Germinal center (tissue), 1 donor: ENCODE results near the gene TOR1AIP1.
"Not testable (repeated sequence)": the region's sequence is repeated elsewhere in the genome, so short reads cannot be mapped to it uniquely, and the experiment has no call there.

ENCODE experiments used
- DNase-seq: peaks from one replicate; pipeline ENCODE4 v3.0.0; 2012; ENCODE audit warnings: mixed read lengths, low spot score

TOR1AIP1 gene

DNA sequence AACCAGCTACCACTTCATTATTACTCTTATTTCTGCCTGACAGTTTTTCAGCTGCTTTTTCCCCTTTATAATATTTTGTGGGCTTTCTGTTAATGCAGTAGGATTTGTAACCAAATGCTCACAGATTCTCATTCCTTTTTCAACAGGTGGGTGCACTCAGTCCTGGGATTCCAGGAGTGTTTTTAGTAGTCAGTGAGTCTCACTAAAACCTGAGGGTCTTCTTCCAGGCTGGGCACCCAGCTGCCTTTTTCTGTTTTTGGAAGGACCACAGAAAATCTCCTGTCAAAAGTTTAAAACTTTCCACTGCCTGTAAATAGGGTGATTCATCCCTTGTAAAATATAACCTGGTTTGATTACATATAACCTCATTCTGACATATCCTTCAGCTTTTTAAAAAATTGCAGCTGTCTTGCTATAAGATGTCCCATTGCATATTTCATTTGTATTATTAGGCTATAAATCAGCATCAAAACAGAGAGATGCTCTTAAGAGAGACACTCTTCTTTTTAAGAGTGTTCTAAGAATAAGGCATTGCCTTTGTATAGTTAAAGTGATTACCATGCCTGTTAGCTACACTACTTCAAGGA lies 55.7 kb downstream of the TOR1AIP1 start:
- no peak for DNase-seq

DNA sequence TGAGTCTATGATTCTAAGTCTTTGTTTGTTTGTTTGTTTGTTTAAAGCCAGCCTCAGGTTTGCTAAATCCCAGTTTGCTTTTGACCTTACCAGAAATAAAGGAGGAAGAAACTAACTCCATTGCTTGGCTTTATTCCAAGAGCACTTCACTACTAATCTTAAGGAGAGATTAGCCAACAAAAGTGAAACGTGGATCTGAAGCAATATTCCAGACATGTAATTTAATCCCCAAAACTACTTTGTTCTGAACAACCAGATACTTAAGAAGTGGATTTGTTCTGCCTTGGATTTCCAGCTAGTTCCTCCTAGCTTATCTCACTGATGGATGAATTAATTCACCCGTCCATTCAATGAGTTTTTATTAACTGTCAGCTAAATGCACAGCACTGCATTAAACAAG lies 56.7 kb downstream of the TOR1AIP1 start:
- no peak for DNase-seq

DNA sequence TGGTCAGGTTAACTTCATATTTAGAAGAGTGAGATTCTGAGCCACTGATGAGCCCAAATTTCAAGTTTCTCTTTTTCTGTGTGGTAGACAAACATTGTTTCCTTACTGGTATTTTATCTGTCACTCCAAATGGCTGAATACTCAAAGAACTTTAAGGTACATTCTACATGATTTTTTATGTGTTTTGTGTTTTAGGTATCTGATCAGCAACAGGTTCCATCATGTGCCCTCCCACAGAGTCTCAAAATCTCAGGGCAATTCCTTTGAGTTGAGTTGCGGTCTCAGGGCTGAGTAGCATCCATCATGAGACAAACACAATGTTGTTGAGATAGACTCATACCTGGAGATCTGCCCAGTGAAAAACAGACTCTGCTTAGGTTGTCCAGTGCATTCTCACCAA lies 57.9 kb downstream of the TOR1AIP1 start:
- no peak for DNase-seq

DNA sequence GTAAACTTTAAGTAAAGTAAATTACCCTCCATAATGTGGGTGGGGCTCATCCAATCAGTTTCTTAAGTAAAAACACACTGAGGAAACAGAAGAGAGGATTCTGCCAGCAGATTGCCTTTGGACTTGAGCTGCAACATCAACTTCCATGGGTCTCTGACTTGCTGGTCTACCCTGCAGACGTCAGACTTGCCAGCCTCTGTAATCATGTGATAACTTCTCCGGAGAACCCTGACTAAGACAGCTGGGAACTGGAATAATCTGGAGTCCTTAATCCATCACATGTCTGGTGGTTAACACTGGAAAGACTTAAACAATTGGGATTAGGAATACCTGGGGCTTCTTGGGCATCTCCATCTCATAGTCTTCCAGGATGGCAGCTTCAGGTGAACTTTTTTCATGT lies 59.4 kb downstream of the TOR1AIP1 start:
- no peak for DNase-seq

DNA sequence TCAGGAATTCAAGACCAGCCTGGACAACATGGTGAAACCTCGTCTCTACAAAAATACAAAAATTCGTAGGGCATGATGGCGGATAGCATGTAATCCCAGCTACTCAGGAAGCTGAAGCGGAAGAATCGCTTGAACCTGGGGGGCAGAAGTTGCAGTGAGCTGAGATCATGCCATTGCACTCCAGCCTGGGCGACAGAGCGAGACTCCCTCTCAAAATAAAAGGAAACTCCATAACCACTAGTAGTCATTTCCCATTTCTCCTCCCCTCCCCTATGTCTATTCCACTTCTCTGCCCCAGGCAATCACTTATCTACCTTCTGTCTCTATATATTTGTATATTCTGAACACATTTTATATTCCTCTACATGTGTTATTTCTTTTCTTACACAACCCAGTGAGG lies 68.6 kb downstream of the TOR1AIP1 start:
- DNase-seq: no peak

DNA sequence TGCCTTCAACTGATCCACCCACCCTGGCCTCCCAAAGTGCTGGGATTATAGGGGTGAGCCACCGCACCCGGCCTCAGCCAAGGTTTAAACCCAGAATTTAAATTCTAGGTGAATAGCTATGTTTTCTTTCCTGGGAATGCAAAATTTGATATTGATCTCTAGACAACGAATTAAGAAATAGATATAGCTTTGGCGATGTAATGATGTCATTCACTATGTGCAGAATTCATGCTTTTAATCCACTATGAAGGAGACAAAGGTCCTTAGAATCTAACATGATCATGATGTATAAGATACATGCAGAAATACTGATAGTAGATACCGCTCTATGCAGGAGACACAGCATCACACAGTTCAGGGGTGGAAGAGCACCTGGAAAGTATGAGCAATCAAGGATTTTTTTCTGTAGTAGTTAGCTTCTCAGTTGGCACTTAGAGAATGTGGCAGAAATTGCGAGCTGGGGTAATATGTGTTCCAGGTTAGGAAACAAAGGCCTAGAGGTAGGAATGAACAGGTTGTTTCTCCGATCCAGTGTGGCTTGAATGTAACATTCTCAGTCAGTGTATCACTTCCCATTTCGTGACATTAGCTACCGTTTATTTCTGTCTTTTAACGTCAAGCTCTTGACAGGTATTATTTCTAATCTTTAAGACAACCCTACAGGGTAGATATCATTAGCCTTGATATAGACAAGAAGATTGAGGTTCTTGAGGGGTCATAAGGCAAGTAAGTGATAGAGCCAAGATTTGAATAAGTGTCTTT lies 69.5 kb downstream of the TOR1AIP1 start:
- DNase-seq: no peak

DNA sequence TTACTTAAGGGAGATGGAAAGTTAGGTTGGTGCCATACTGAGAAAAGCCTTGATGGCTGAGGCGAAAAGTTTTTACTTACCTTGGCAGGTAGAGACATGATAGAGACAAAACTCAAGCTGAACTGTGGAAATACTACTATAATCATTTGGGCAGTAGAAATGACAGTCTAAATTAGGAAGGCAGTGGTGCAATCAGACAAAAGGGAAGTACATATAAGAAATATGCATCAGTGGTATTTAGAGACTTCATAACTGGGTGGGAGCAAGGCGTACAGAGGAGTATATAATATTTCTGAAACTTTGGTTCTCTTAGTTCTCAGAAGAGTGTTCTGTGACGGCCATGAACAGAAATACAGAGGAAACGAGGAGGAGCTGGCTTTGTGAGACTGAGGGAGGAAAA lies 70.1 kb downstream of the TOR1AIP1 start:
- DNase-seq: no peak

DNA sequence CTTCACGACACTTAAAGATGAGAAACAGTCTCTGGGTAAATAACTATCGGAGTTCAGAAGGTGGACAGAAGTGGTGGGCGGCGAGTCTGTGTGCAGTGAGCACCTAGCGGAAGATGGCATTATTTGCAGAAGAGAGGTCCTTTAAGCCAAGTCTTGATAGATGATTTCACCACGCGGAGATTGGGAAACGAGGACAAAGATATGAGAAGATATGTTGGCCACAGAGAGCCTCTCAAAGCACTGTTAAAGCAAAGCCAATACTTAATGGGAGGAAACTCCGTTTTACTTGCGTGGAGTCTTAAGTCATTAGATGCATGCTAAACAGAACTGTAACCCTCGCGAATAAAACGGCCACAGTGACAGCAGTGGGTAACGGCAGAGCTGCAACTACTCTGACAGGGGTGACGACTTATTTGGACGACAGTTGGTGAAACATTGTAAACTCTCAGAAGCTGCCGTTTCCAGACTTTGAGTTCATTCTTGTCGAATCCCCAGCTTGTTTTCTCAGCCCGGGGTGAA lies 71.9 kb downstream of the TOR1AIP1 start:
- no peak for DNase-seq

DNA sequence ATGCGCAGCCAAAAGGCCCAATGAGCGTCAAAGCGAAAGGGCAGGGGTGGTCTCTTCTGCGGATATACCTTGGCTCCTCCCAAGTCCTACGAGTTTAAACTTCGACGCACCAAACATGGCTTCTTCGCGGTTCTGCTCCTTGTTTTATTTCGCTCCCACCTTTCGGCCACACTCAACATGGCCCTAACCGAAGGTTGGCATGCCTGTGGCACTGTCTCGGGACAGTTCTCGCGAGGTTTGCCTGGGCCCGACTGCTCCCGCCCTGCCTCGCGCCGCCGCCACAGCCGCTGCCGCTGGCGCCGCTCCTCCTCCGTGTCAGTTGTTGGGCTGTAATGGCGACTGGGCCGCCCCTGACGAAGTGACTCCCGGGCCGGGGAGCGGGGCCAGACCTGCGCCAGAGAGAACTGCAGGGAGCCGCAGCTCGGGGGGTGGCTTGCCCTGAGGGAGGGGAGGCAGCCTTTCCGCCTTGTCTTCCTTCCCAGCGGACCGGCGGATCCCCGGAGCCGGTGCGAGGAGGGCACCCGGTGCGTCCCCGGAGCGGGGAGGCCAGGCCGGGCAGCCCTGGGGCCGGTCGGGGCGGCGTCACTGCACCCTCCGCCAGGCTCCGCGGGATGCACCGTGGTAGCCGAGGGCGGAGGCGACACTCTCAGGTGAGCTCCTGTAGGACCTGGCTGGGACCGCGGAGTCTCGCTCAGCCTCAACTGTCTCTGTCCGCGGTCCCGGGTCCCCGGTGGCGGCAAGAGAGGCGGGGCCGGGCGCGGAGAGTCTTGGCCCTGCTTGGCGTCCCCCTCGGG lies 72.6 kb downstream of the TOR1AIP1 start, which contains the start of gene CEP350:
TSS of gene CEP350 (plus strand) at position 318 of the 794 bp plus-strand sequence. CDS start 31,372 bp downstream, outside the sequence.
- peak; percentile 80 for DNase-seq

DNA sequence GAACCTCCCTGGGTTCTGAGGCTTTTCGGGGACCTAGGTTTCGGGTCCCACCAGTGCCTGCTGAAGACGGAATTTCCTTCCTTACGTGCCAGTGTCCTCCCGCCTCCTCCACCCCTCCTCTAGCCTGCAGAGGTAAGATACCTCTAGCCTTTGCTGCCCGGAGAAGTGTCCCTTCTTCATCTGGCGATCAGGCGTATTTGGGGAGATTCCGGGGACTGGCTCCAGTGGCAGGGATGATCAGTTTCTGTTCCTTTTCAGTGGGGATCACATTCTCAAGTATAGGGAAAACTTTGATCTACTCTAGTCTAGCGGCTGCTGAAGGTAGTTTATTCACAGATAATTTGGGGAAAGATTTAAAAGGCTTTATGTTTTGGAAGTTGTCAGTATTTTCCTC lies 73.2 kb downstream of the TOR1AIP1 start:
- no peak for DNase-seq

DNA sequence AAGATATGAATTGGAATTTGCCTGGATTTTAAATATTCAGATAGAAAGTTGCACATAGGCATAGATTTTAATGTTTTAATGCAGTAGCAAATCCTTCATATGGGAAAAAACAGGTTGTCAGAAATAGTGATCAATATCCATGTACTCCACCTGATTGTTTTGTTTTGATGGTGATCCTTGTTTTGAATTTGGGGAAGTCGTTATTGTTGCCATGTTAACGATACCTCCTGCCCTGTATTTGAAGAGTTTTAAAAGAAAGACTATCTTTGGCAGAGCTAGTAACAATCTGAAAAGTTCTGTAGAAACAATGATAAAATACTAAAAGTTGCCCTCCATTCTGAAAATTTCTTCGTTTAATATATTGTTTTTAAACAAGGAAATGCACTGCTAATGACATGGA lies 73.6 kb downstream of the TOR1AIP1 start:
- no peak for DNase-seq

DNA sequence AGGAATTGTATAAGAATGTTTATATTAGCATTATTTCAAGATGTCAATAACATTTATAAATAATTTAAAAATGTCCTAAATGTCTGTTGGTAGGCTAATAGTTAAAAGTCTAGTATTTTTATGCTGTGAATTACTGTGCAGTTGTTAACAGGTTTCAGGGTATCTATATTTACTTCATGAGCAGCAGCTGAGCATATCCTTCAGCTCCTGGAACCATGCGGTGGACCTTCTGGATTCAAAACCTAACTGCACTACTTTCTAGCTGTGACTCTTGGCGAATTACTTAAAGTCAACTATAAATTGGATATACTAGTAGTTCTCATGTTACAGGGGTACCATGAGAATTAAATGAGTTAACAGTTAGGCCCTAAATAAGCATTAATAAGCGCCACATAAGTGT lies 76.3 kb downstream of the TOR1AIP1 start:
- DNase-seq: no peak

DNA sequence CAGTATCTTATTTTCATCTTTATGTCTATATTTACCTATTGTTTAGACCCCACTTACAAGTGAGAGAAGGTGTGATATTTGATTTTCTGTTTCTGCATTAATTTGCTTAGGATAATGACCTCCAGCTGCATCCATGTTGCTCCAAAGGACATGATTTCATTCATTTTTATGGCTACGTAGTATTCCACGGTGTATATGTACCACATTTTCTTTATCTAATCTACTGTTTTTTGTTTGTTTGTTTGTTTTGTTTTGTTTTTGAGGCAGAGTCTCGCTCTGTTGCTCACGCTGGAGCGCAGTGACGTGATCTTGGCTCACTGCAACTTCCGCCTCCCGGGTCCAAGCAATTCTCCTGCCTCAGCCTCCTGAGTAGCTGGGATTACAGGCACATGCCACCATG lies 80.1 kb downstream of the TOR1AIP1 start:
- DNase-seq: not testable (repeated sequence)

DNA sequence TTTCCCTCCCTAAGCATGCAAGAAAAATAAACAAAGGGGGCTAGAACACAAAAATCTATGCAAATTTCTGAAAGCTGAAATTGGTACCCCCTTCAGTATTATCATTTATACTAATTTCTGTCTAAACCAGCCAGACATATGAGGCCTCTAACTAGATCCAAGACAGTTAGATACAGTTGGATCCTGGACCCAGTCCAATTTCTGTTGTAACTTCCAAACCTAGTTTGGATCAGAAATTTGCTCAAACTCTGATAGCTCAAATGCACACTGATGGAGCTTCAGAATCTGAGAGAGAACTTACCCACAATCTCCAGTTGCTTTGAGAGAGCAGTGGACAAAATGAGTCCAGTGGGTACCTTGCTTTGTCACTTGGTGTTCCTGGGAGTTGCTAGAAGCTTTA lies 84.5 kb downstream of the TOR1AIP1 start:
- DNase-seq: no peak

DNA sequence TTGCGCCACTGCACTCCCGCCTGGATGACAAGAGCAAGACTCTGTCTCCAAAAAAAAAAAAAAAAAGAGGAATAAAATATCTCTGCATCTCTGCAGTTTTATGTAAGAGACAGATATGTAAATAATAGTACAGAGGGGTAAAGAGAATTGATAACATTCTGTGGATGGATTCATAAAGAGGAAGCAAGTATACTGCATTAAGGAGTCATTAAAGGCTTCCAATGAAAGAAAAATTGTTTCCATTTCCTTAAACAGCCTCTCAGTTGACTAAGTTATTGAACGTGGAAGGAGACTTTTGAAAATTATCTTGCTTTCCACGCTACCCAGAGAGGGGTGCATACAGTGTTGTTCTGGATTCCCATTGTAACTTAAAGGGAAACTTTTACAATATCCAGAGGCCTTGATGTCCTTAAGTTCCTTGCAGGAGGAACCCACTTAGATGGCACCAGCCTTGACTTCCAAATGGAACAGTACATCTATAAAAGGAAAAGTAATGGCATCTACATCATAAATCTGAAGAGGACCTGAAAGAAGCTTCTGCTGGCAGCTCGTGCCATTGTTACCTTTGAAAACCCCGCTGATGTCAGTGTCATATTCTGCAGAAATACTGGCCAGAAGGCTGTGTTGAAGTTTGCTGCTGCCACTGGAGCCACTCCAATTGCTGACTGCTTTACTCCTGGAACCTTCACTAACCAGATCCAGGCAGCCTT lies 86.4 kb downstream of the TOR1AIP1 start:
- no peak for DNase-seq

DNA sequence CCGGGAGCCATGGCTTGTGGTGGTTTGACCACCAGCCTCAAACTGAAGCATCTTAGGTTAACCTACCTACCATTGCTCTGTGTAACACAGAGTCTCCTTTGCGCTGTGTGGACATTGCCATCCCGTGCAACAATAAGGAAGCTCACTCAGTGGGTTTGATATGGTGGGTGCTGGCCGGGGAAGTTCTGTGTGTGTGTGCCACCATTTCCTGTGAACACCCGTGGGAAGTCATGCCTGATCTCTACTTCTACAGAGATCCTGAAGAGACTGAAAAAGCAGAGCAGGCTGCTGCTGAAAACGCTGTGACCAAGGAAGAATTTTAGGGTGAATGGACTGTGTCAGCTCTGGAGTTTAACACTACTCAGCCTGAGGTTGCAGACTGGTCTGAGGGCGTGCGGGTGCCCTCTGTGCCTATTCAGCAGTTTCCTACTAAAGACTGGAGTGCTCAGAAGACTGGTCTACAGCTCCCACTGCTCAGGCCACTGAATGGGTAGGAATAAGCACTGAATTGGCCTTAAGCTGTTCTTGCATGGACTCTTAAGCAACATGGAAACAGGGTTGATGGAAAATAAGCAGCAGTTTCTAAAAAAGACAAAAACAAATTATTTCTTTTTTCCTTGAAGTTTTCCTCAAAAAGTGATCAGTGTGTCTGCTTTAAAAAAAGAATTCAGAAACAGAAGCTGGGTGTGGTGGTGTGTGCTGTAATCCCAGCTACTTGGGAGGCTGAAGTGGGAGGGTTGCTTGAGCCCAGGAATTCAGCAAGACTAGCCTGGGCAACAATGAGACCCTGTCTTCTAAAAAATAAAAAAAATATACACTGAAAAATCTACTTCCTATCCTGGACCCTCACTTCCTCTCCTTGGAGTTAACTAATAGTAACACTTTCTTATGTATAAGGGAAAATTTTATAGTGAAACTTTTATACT lies 87.2 kb downstream of the TOR1AIP1 start:
- no peak for DNase-seq
